Natural killer cell (primary cell): ENCODE data around the gene MINDY1. TPM values are rescaled to one million over a fixed set of nuclear protein-coding genes. Genes with fewer than 3 reads are reported as not detected.

Experiments
- ATAC-seq, 3 donors: fragments of 150-1000 bp in 2 of 3; fragments of 200-7000 bp in 1 of 3; cut with Tn5 transposase; 1 replicate in 1 of 3; 2 replicates in 2 of 3; pipeline ENCODE4 v1.10.0; 2021; ENCODE audit warnings: mild to moderate bottlenecking in 2 of 3, moderate library complexity in 2 of 3
- DNase-seq, 2 donors: peaks; one replicate each; pipeline versions ENCODE4 v3.0.0 to v3.0.0-alpha.2; 2013 to 2021; ENCODE audit warnings: mixed read lengths in 1 of 2
- H3K27ac ChIP-seq: one replicate; pipeline ENCODE4 v1.5.1; 2013; ENCODE audit warnings: mild to moderate bottlenecking, low read length
- H3K27me3 ChIP-seq: one replicate; pipeline ENCODE4 v1.6.1; 2013; ENCODE audit warnings: low read length; ENCODE audit not compliant: control insufficient read depth, insufficient read depth
- H3K36me3 ChIP-seq: one replicate; pipeline ENCODE4 v1.6.1; 2013; ENCODE audit warnings: low read length; ENCODE audit not compliant: control insufficient read depth, insufficient read depth
- H3K4me1 ChIP-seq: one replicate; pipeline ENCODE4 v1.6.1; 2013; ENCODE audit warnings: low read length; ENCODE audit not compliant: control insufficient read depth, insufficient read depth
- H3K4me3 ChIP-seq: one replicate; pipeline ENCODE4 v1.5.1; 2013; ENCODE audit warnings: low read length
- H3K9me3 ChIP-seq: one replicate; pipeline ENCODE4 v1.6.1; 2013; ENCODE audit warnings: low read length; ENCODE audit not compliant: control insufficient read depth, insufficient read depth
- H3K27ac Mint-ChIP-seq, 2 donors: one replicate each; pipeline ENCODE4 v1.8.0; 2022; ENCODE audit warnings: mild to moderate bottlenecking in 2 of 2, mixed read lengths in 2 of 2, moderate library complexity in 1 of 2
- H3K27me3 Mint-ChIP-seq, 2 donors: one replicate each; pipeline ENCODE4 v1.8.0; 2022; ENCODE audit warnings: low read depth in 2 of 2, mixed read lengths in 2 of 2
- H3K36me3 Mint-ChIP-seq: one replicate; pipeline ENCODE4 v1.8.0; 2022; ENCODE audit warnings: mixed read lengths
- H3K4me1 Mint-ChIP-seq, 2 donors: one replicate each; pipeline ENCODE4 v1.8.0; 2022; ENCODE audit warnings: mixed read lengths in 2 of 2
- H3K4me3 Mint-ChIP-seq: one replicate; pipeline ENCODE4 v1.8.0; 2022; ENCODE audit warnings: mild to moderate bottlenecking, moderate library complexity, mixed read lengths
- H3K9me3 Mint-ChIP-seq, 2 donors: one replicate each; pipeline ENCODE4 v1.8.0; 2022; ENCODE audit warnings: mixed read lengths in 2 of 2
- WGBS: methylation state at CpG from one replicate; pipeline ENCODE4 v1.1.7; 2013; ENCODE audit warnings: missing lambda C conversion rate; ENCODE audit not compliant: insufficient coverage; 5-methylcytosine and 5-hydroxymethylcytosine counted together
- intact Hi-C: fragments of 100-400 bp; cut with micrococcal nuclease; formaldehyde crosslinking; loops from one replicate; pipeline ENCODE4 v1.14.2; 2022
- total RNA-seq, 4 donors: library from RNA; stranded (reverse); fragments of 120-200 nt in 1 of 4; gene quantifications; one replicate each; pipeline versions ENCODE4 v1.2.3 to v1.2.4, GENCODE V29; 2013 to 2022
- TF ChIP-seq, protein P1 (sequence below): fragments of 200-600 bp; IDR thresholded peaks from one replicate; pipeline ENCODE4 v1.8.0; 2022; ENCODE audit warnings: antibody characterized with exemption

The MINDY1 gene
- total RNA-seq, 3 donors from 2014 or later (not counting 1 experiment from before 2014, with no cell fraction given) = 14.0 to 15.6 (median 15.2) TPM

- TF ChIP-seq, protein P1, sequence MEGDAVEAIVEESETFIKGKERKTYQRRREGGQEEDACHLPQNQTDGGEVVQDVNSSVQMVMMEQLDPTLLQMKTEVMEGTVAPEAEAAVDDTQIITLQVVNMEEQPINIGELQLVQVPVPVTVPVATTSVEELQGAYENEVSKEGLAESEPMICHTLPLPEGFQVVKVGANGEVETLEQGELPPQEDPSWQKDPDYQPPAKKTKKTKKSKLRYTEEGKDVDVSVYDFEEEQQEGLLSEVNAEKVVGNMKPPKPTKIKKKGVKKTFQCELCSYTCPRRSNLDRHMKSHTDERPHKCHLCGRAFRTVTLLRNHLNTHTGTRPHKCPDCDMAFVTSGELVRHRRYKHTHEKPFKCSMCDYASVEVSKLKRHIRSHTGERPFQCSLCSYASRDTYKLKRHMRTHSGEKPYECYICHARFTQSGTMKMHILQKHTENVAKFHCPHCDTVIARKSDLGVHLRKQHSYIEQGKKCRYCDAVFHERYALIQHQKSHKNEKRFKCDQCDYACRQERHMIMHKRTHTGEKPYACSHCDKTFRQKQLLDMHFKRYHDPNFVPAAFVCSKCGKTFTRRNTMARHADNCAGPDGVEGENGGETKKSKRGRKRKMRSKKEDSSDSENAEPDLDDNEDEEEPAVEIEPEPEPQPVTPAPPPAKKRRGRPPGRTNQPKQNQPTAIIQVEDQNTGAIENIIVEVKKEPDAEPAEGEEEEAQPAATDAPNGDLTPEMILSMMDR = no peak
- Mint-ChIP-seq H3K27me3 (no peaks in the 10 kb centered on the region), H3K4me1 (no peaks in the 10 kb centered on the region), H3K4me3 (no peak overlapping the region), H3K36me3 (peaks cover 16% of the 10 kb centered on the region), H3K27ac (no peak overlapping the region), H3K9me3 (no peaks in the 10 kb centered on the region)
- Histone ChIP-seq H3K4me1 (no peaks in the 10 kb centered on the region), H3K27ac (no peak overlapping the region), H3K36me3 (peaks cover 62% of the 10 kb centered on the region), H3K27me3 (no peaks in the 10 kb centered on the region), H3K4me3 (no peak overlapping the region), H3K9me3 (no peaks in the 10 kb centered on the region)
- DNase-seq (no peak), ATAC-seq (no peak)
- intact Hi-C loops = no loop called here
- WGBS = 99% methylated on average over 11 of the region's 11 CpGs
Observed at GRCh38 chr1:150957666-150958065, 49.0 kb downstream of the MINDY1 start.

DNA sequence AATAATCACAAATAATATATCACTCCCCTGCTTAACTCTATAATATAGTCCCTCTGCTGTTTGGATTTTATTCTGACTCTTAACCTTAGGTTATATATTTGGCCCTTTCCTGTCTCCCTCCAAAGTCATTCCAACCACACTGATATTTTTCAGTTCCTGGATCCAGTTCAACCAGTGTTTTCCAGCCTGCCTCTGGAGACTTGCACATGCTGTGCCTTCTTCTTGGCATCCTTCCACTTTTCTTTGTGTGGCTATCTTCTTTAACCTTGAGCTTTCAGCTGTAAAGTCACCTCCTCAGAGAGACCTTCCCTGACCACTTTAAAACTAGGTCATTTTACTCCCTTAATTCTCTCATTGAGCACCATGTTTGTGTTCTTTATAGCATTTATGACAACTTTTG is 51.4 kb downstream of the MINDY1 start:
- Histone ChIP-seq H3K27me3 (no peaks in the 10 kb centered on the region), H3K4me3 (no peak overlapping the region), H3K27ac (no peak overlapping the region), H3K9me3 (no peaks in the 10 kb centered on the region), H3K36me3 (peaks cover 61% of the 10 kb centered on the region), H3K4me1 (no peaks in the 10 kb centered on the region)
- Mint-ChIP-seq H3K36me3 (peaks cover 24% of the 10 kb centered on the region), H3K27me3 (no peaks in the 10 kb centered on the region), H3K9me3 (no peaks in the 10 kb centered on the region), H3K27ac (peak overlapping the region in 1 of 2 donors; percentile 18), H3K4me1 (no peaks in the 10 kb centered on the region), H3K4me3 (no peak overlapping the region)
- no peak for ATAC-seq
- intact Hi-C loops = no loop called here
- no peak for DNase-seq
- TF ChIP-seq, protein P1 = no peak

DNA sequence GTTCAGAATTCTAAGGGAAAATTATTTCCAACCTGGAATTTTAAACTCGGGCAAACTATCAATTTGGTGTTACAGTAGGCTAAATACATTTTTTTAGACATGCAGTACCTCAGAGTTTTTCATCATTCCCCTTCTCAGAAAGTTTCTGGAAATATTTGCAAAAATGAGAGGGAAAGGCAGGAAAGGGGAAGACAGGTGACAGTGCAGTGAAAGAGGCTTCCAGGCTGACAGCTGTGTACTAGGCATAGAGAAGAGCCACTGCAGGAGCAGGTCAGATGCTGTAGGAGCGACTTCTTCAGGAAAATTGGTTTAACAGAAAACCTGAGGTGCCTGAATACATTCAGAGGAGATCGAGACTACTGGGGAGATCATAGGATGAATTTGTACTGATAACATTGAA is 52.0 kb downstream of the MINDY1 start:
- H3K4me1 ChIP-seq = no peaks in the 10 kb centered on the region
- no peak for ATAC-seq
- H3K9me3 ChIP-seq = no peaks in the 10 kb centered on the region
- no peaks in the 10 kb centered on the region for H3K27me3 ChIP-seq
- H3K9me3 Mint-ChIP-seq = no peaks in the 10 kb centered on the region
- intact Hi-C loops = no loop called here
- no peak overlapping the region for H3K27ac ChIP-seq
- H3K36me3 Mint-ChIP-seq = peaks cover 28% of the 10 kb centered on the region
- no peak for DNase-seq
- peaks cover 60% of the 10 kb centered on the region for H3K36me3 ChIP-seq
- H3K4me1 Mint-ChIP-seq = no peaks in the 10 kb centered on the region
- no peaks in the 10 kb centered on the region for H3K27me3 Mint-ChIP-seq
- no peak overlapping the region for H3K4me3 Mint-ChIP-seq
- peak overlapping the region in 1 of 2 donors; percentile 31 for H3K27ac Mint-ChIP-seq
- H3K4me3 ChIP-seq = no peak overlapping the region
- TF ChIP-seq, protein P1 = no peak
- WGBS = 100% methylated on average over 2 of the region's 3 CpGs

Other genes with a start within 250 kb of the MINDY1 start
- gene CTSS, start 241.1 kb downstream of the MINDY1 start, total RNA-seq = 100 to 1,000 TPM; 169 to 245 (median 229) TPM
- gene CTSK, start 198.6 kb downstream of the MINDY1 start, total RNA-seq = 10 to 100 TPM in 1 of 3 donors, 1 to 10 TPM in 2; 9.1 to 11.0 (median 9.1) TPM
- 10 to 100 TPM; 34.0 to 41.4 (median 38.2) TPM for gene ARNT, start 130.3 kb downstream of the MINDY1 start, total RNA-seq
- gene CTXND2, start 119.8 kb downstream of the MINDY1 start, total RNA-seq = not detected
- 10 to 100 TPM; 64.6 to 74.3 (median 70.5) TPM for gene SETDB1, start 80.5 kb downstream of the MINDY1 start, total RNA-seq
- 100 to 1,000 TPM; 122 to 129 (median 127) TPM for gene CERS2, start 32.1 kb downstream of the MINDY1 start, total RNA-seq
- gene ANXA9, start 24.6 kb downstream of the MINDY1 start, total RNA-seq = under 1 TPM in 1 of 3 donors, not detected in 2; 0.25 TPM
- 10 to 100 TPM; 11.4 to 14.1 (median 13.5) TPM for gene PRUNE1, start 1.5 kb upstream of the MINDY1 start, total RNA-seq
- under 1 TPM; 0.28 to 0.39 (median 0.33) TPM for gene BNIPL, start 29.7 kb upstream of the MINDY1 start, total RNA-seq
- gene C1orf56, start 40.8 kb upstream of the MINDY1 start, total RNA-seq = 1 to 10 TPM; 1.6 to 3.3 (median 1.9) TPM
- gene CDC42SE1, start 52.7 kb upstream of the MINDY1 start, total RNA-seq = 100 to 1,000 TPM; 555 to 792 (median 752) TPM
- gene MLLT11, start 53.5 kb upstream of the MINDY1 start, total RNA-seq = 10 to 100 TPM; 11.2 to 18.6 (median 17.6) TPM
- 10 to 100 TPM; 27.4 to 34.0 (median 30.6) TPM for gene GABPB2, start 63.9 kb upstream of the MINDY1 start, total RNA-seq
- 1 to 10 TPM; 2.5 to 5.8 (median 3.0) TPM for gene SEMA6C, start 139.7 kb upstream of the MINDY1 start, total RNA-seq
- gene TNFAIP8L2, start 149.7 kb upstream of the MINDY1 start, total RNA-seq = 10 to 100 TPM in 1 of 3 donors, 1 to 10 TPM in 2; 4.8 to 14.5 (median 5.7) TPM
- 1 to 10 TPM; 1.0 to 1.7 (median 1.2) TPM for gene LYSMD1, start 159.0 kb upstream of the MINDY1 start, total RNA-seq
- gene SCNM1, start 159.2 kb upstream of the MINDY1 start, total RNA-seq = 10 to 100 TPM; 52.3 to 54.2 (median 52.9) TPM
- gene TMOD4, start 169.1 kb upstream of the MINDY1 start, total RNA-seq = 1 to 10 TPM in 2 of 3 donors, not detected in 1; 2.6 to 3.8 TPM
- gene VPS72, start 183.3 kb upstream of the MINDY1 start, total RNA-seq = 10 to 100 TPM; 26.2 to 45.1 (median 44.8) TPM
- 10 to 100 TPM; 42.0 to 65.2 (median 44.6) TPM for gene PIP5K1A, start 191.7 kb upstream of the MINDY1 start, total RNA-seq
- 100 to 1,000 TPM in 1 of 3 donors, 10 to 100 TPM in 2; 94.2 to 101 (median 99.3) TPM for gene PSMD4, start 247.8 kb upstream of the MINDY1 start, total RNA-seq